Activated CD4-positive, CD25-positive, alpha-beta regulatory T cell treated with anti-CD3 and anti-CD28 coated beads, Interleukin-2, amount 50 U/mL, for 24 hours (primary cell): Measurements from ENCODE around the gene LAT.
A peak's percentile ranks its signal among the peaks of the same experiment; 100 is the strongest.
"Not testable (repeated sequence)": the region's sequence is repeated elsewhere in the genome, so short reads cannot be mapped to it uniquely, and the experiment has no call there.

Source experiments
- ATAC-seq, 2 donors: fragments of 150-1000 bp; cut with Tn5 transposase; one replicate each; pipeline ENCODE4 v1.10.0; 2021; ENCODE audit warnings: mild to moderate bottlenecking in 1 of 2, moderate library complexity in 1 of 2

The LAT gene

GRCh38 chr16:28977703-28978662, 6.9 kb upstream of the LAT start:
- no peak for ATAC-seq

DNA sequence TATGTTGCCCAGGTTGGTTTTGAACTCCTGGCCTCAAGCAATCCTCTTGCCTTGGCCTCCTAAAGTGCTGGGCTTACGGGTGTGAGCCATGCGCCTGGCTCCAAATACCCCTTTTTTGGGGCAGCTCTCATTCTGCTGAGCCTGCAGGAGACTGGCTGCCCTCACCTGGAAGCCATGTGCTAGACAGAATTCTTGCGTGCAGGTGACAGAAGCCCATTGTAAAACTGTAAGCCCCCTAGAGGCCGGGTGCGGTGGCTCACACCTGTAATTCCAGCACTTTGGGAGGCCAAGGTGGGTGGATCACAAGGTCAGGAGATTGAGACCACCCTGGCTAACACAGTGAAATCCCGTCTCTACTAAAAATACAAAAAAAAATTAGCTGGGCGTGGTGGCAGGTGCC, 4.5 kb upstream of the LAT start:
- not testable (repeated sequence) for ATAC-seq

GRCh38 chr16:28980929-28981328, 3.9 kb upstream of the LAT start:
- ATAC-seq: no peak

DNA sequence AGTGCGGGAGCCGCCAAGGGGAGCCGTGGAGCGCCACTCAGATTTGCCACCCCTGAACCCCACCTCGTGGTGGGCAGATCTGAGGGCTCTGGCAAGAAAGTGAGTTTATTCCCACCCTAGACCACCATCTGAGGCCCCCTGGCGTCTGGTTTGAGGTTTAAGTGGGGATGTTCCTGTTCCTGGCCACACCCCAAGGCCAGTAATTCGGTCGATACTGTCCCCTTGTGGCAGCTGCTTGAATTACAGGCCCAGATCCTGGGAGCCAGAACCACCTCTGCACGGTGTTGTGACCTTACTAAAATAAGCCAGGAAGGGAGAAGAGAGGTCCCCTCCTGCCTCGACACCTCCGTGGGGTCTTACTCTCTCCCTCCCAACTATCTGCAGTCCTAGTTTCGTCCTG, 3.3 kb upstream of the LAT start:
- no peak for ATAC-seq

GRCh38 chr16:28982418-28982817, 2.4 kb upstream of the LAT start:
- no peak for ATAC-seq

GRCh38 chr16:28982949-28983348, 1.9 kb upstream of the LAT start:
- no peak for ATAC-seq

GRCh38 chr16:28983644-28984043, 1.2 kb upstream of the LAT start:
- ATAC-seq: no peak

- no peak for ATAC-seq
Observed at GRCh38 chr16:28984091-28984490, 761 bp upstream of the LAT start.

DNA sequence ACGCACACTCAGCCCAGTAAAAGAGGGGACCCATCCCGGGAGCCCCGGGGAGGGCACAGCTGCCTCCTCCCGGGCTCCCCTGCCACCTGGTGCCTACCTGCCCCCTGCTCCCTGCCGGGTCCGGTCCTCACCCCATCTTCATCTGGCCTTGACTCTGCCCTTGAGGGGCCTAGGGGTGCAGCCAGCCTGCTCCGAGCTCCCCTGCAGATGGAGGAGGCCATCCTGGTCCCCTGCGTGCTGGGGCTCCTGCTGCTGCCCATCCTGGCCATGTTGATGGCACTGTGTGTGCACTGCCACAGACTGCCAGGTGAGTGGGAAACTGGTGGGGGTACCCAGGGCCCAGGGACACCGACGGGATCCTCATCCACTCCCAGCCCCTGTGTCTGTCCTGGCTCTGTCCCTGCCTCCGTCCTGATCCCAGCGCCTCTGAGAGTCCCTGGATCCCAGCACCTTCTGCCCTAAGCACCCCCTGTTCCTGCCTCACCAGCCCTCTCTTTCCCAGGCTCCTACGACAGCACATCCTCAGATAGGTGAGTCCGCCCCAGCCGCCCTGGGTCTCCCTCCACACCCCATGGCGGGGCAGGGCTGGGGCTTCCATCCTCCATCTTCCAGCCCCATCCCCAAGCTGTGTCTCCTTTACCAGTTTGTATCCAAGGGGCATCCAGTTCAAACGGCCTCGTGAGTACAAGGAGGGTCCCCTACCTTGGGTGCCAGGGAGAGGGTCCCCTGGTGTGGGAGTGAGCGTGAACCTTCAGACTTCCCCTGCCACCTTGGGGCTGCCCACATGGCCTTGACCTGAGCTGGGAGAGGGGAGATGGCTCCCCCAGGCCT, 574 bp downstream of the LAT start:
- peak; percentile 7 to 8 for ATAC-seq

- ATAC-seq: no peak
Observed at GRCh38 chr16:28986046-28986445, 1.2 kb downstream of the LAT start.

- ATAC-seq: no peak
Observed at GRCh38 chr16:28986492-28986891, 1.6 kb downstream of the LAT start.

- no peak for ATAC-seq
Observed at GRCh38 chr16:28987170-28987853, 2.5 kb downstream of the LAT start.

GRCh38 chr16:28989363-28989762, 4.5 kb downstream of the LAT start:
- no peak for ATAC-seq

GRCh38 chr16:28990375-28991040, 5.7 kb downstream of the LAT start:
- ATAC-seq: peak; percentile 91 to 92

DNA sequence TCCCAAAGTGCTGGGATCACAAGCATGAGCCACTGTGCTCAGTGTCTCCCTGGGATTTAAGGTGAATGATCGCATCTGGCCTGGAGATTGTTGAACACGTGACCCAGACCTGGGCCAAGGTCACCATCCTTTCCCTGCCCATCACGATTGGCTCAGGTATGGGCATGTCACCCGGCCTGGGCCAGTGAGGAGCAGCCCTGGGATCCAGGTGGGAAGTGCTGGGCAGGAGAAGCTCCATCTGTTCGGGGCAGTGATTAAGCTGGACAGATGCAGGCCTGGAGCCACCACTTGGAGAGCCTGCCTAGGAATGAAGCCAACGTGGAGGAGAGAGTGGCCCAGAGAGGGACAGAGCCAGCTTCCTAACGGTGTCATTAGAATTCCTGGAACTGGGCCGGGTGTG, 6.8 kb downstream of the LAT start:
- no peak for ATAC-seq

- no peak for ATAC-seq
Observed at GRCh38 chr16:28992496-28992895, 7.6 kb downstream of the LAT start.

DNA sequence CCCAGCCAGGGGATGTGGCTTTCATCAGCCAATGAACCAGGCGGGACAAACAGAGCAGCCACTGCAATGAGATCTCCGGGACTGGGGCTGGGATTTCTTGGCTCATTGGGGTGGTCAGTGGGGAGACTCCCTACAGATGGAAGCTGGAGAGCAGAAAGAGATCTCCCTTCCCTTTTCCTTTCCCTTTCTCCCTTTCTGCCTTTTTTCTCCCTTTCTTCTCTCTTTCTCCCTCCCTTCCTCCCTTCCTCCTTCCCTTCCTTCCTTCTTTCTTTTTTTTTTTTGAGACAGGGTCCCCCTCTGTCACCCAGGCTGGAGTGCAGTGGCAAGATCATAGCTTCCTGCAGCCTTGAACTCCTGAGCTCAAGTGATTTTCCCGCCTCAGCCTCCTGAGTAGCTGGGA, 14.0 kb downstream of the LAT start:
- ATAC-seq: no peak

GRCh38 chr16:28999577-28999976, 14.7 kb downstream of the LAT start:
- ATAC-seq: no peak

GRCh38 chr16:29000019-29000418, 15.2 kb downstream of the LAT start:
- ATAC-seq: no peak

- ATAC-seq: not testable (repeated sequence)
Observed at GRCh38 chr16:29004496-29005139, 19.8 kb downstream of the LAT start.

- ATAC-seq: peak; percentile 95 to 96
Observed at GRCh38 chr16:29007730-29008593, 23.1 kb downstream of the LAT start.
